Activated naive CD8-positive, alpha-beta T cell (primary cell): ENCODE data around the gene DLGAP3.
"Not testable (repeated sequence)": the region's sequence is repeated elsewhere in the genome, so short reads cannot be mapped to it uniquely, and the experiment has no call there.

ENCODE experiments used
- H3K27ac Mint-ChIP-seq: one replicate; pipeline ENCODE4 v1.8.0; 2021; ENCODE audit warnings: mixed read lengths
- H3K27me3 Mint-ChIP-seq: one replicate; pipeline ENCODE4 v1.8.0; 2021; ENCODE audit warnings: mixed read lengths
- H3K36me3 Mint-ChIP-seq: one replicate; pipeline ENCODE4 v1.8.0; 2021; ENCODE audit warnings: mixed read lengths
- H3K4me1 Mint-ChIP-seq: one replicate; pipeline ENCODE4 v1.8.0; 2021; ENCODE audit warnings: low read depth, mixed read lengths
- H3K4me3 Mint-ChIP-seq: one replicate; pipeline ENCODE4 v1.8.0; 2021; ENCODE audit warnings: mild to moderate bottlenecking, mixed read lengths
- H3K9me3 Mint-ChIP-seq: one replicate; pipeline ENCODE4 v1.8.0; 2021; ENCODE audit warnings: low read depth, mixed read lengths

The DLGAP3 gene

GRCh38 chr1:34947641-34948314 lies 18.3 kb upstream of the DLGAP3 start:
- H3K4me1 Mint-ChIP-seq, H3K36me3 Mint-ChIP-seq, H3K27ac Mint-ChIP-seq, H3K4me3 Mint-ChIP-seq, H3K9me3 Mint-ChIP-seq: not testable (repeated sequence)
- peaks cover 20% of the 10 kb centered on the region for H3K27me3 Mint-ChIP-seq

- no peak overlapping the region for H3K4me3 Mint-ChIP-seq
- H3K9me3 Mint-ChIP-seq: no peaks in the 10 kb centered on the region
- peaks cover 13% of the 10 kb centered on the region for H3K27me3 Mint-ChIP-seq
- no peak overlapping the region for H3K27ac Mint-ChIP-seq
- peaks cover 6% of the 10 kb centered on the region for H3K36me3 Mint-ChIP-seq
- H3K4me1 Mint-ChIP-seq: no peaks in the 10 kb centered on the region
These were observed 16.8 kb upstream of the DLGAP3 start for GRCh38 chr1:34946211-34946610.

- H3K9me3 Mint-ChIP-seq, H3K27ac Mint-ChIP-seq, H3K4me3 Mint-ChIP-seq, H3K4me1 Mint-ChIP-seq, H3K36me3 Mint-ChIP-seq: not testable (repeated sequence)
- peaks cover 16% of the 10 kb centered on the region for H3K27me3 Mint-ChIP-seq
These were observed 12.3 kb upstream of the DLGAP3 start for GRCh38 chr1:34941798-34942197.

GRCh38 chr1:34930702-34931071 lies 1.2 kb upstream of the DLGAP3 start:
- Mint-ChIP-seq H3K27me3 (peaks cover 22% of the 10 kb centered on the region), H3K36me3 (no peaks in the 10 kb centered on the region), H3K4me3 (peak overlapping the region; percentile 52), H3K4me1 (peaks cover 10% of the 10 kb centered on the region), H3K9me3 (no peaks in the 10 kb centered on the region), H3K27ac (no peak overlapping the region)

GRCh38 chr1:34929853-34930701 lies 627 bp upstream of the DLGAP3 start:
- Mint-ChIP-seq H3K4me1 (peaks cover 10% of the 10 kb centered on the region), H3K9me3 (no peaks in the 10 kb centered on the region), H3K27me3 (peaks cover 25% of the 10 kb centered on the region), H3K36me3 (no peaks in the 10 kb centered on the region), H3K27ac (no peak overlapping the region), H3K4me3 (peak overlapping the region; percentile 52)

GRCh38 chr1:34928699-34929496 lies 552 bp downstream of the DLGAP3 start:
- no peaks in the 10 kb centered on the region for H3K9me3 Mint-ChIP-seq
- H3K36me3 Mint-ChIP-seq: no peaks in the 10 kb centered on the region
- H3K4me3 Mint-ChIP-seq: peak overlapping the region; percentile 92
- peak overlapping the region; percentile 86 for H3K27ac Mint-ChIP-seq
- peaks cover 10% of the 10 kb centered on the region for H3K4me1 Mint-ChIP-seq
- peaks cover 34% of the 10 kb centered on the region for H3K27me3 Mint-ChIP-seq

GRCh38 chr1:34928066-34928696 lies 1.3 kb downstream of the DLGAP3 start:
- H3K27ac Mint-ChIP-seq: no peak overlapping the region
- peaks cover 37% of the 10 kb centered on the region for H3K27me3 Mint-ChIP-seq
- H3K4me1 Mint-ChIP-seq: peaks cover 10% of the 10 kb centered on the region
- H3K4me3 Mint-ChIP-seq: peak overlapping the region; percentile 92
- H3K36me3 Mint-ChIP-seq: no peaks in the 10 kb centered on the region
- H3K9me3 Mint-ChIP-seq: no peaks in the 10 kb centered on the region

GRCh38 chr1:34927316-34927715 lies 2.1 kb downstream of the DLGAP3 start:
- H3K4me3 Mint-ChIP-seq: no peak overlapping the region
- H3K36me3 Mint-ChIP-seq: no peaks in the 10 kb centered on the region
- H3K27ac Mint-ChIP-seq: no peak overlapping the region
- peaks cover 10% of the 10 kb centered on the region for H3K4me1 Mint-ChIP-seq
- no peaks in the 10 kb centered on the region for H3K9me3 Mint-ChIP-seq
- peaks cover 43% of the 10 kb centered on the region for H3K27me3 Mint-ChIP-seq

- peaks cover 47% of the 10 kb centered on the region for H3K27me3 Mint-ChIP-seq
- peaks cover 10% of the 10 kb centered on the region for H3K4me1 Mint-ChIP-seq
- H3K4me3 Mint-ChIP-seq: no peak overlapping the region
- no peak overlapping the region for H3K27ac Mint-ChIP-seq
- no peaks in the 10 kb centered on the region for H3K36me3 Mint-ChIP-seq
- H3K9me3 Mint-ChIP-seq: no peaks in the 10 kb centered on the region
These were observed 2.6 kb downstream of the DLGAP3 start for GRCh38 chr1:34926894-34927293.

- no peak overlapping the region for H3K27ac Mint-ChIP-seq
- H3K4me3 Mint-ChIP-seq: no peak overlapping the region
These were observed 3.3 kb downstream of the DLGAP3 start for GRCh38 chr1:34926156-34926555.

GRCh38 chr1:34925730-34926129 lies 3.7 kb downstream of the DLGAP3 start:
- H3K27ac Mint-ChIP-seq: no peak overlapping the region
- H3K36me3 Mint-ChIP-seq: no peaks in the 10 kb centered on the region
- peaks cover 10% of the 10 kb centered on the region for H3K4me1 Mint-ChIP-seq
- H3K27me3 Mint-ChIP-seq: peaks cover 55% of the 10 kb centered on the region
- H3K9me3 Mint-ChIP-seq: no peaks in the 10 kb centered on the region
- no peak overlapping the region for H3K4me3 Mint-ChIP-seq

More at GRCh38 chr1:34926156-34926555, 3.3 kb downstream of the DLGAP3 start:
- Mint-ChIP-seq H3K27me3 (peaks cover 52% of the 10 kb centered on the region), H3K9me3 (no peaks in the 10 kb centered on the region), H3K4me1 (peaks cover 10% of the 10 kb centered on the region), H3K36me3 (no peaks in the 10 kb centered on the region)

GRCh38 chr1:34924759-34925555 lies 4.5 kb downstream of the DLGAP3 start:
- Mint-ChIP-seq H3K4me1 (peaks cover 8% of the 10 kb centered on the region), H3K27me3 (peaks cover 61% of the 10 kb centered on the region), H3K9me3 (no peaks in the 10 kb centered on the region), H3K27ac (no peak overlapping the region), H3K4me3 (no peak overlapping the region), H3K36me3 (no peaks in the 10 kb centered on the region)

- Mint-ChIP-seq H3K4me1 (peaks cover 6% of the 10 kb centered on the region), H3K36me3 (no peaks in the 10 kb centered on the region), H3K27ac (no peak overlapping the region), H3K27me3 (peaks cover 60% of the 10 kb centered on the region), H3K9me3 (no peaks in the 10 kb centered on the region), H3K4me3 (no peak overlapping the region)
These were observed 6.0 kb downstream of the DLGAP3 start for GRCh38 chr1:34923490-34923889.

GRCh38 chr1:34918977-34919561 lies 10.4 kb downstream of the DLGAP3 start:
- no peaks in the 10 kb centered on the region for H3K9me3 Mint-ChIP-seq
- no peak overlapping the region for H3K4me3 Mint-ChIP-seq
- H3K36me3 Mint-ChIP-seq: no peaks in the 10 kb centered on the region
- H3K27me3 Mint-ChIP-seq: peaks cover 38% of the 10 kb centered on the region
- no peak overlapping the region for H3K27ac Mint-ChIP-seq
- peaks cover 2% of the 10 kb centered on the region for H3K4me1 Mint-ChIP-seq
